K562 (cell line): Measurements from ENCODE around the gene NCOA3. TPM values are rescaled to one million over a fixed set of nuclear protein-coding genes. Genes with fewer than 3 reads are reported as not detected.
A peak's percentile ranks its signal among the peaks of the same experiment; 100 is the strongest.

Experiments used
- ARID1B ChIP-seq: fragments of 450-650 bp; IDR thresholded peaks from 2 replicates; pipeline ENCODE4 v1.6.1; 2016; ENCODE audit warnings: antibody characterized with exemption, mild to moderate bottlenecking, inconsistent platforms
- SFPQ ChIP-seq: fragments of 200-400 bp; formaldehyde crosslinking; IDR thresholded peaks from 2 replicates; pipeline ENCODE4 v1.6.1; 2017; ENCODE audit warnings: mild to moderate bottlenecking, low read depth, low read length, moderate library complexity
- SMARCE1 ChIP-seq: fragments of 450-650 bp; IDR thresholded peaks from 2 replicates; pipeline ENCODE4 v1.7.1; 2016; ENCODE audit warnings: mild to moderate bottlenecking
- SUPT5H ChIP-seq: fragments of 450-650 bp; IDR thresholded peaks from 2 replicates; pipeline ENCODE4 v1.6.1; 2016
- U2AF1 ChIP-seq: fragments of 200-400 bp; formaldehyde crosslinking; optimal IDR thresholded peaks from 2 replicates; pipeline ENCODE3; 2017; ENCODE audit warnings: mild to moderate bottlenecking, low read depth, low read length, moderate library complexity
- ZBTB11 ChIP-seq, 3 experiments: fragments of 200-800 bp in 1 of 3; fragments of 250-450 bp in 1 of 3; fragments of 450-650 bp in 1 of 3; sonication (Bioruptor Pico) in 1 of 3; sonication (Bioruptor generic) in 1 of 3; formaldehyde crosslinking in 1 of 3; IDR thresholded peaks; 2 replicates each; pipeline versions ENCODE4 v1.6.1 to v1.8.0; 2016 to 2022; ENCODE audit warnings: mild to moderate bottlenecking in 2 of 3, missing genetic modification characterization in 2 of 3, missing compliant biosample characterization in 1 of 3, moderate library complexity in 1 of 3
- ZEB2 ChIP-seq: fragments of 450-650 bp; IDR thresholded peaks from 2 replicates; pipeline ENCODE4 v1.6.1; 2016
- ZNF197 ChIP-seq: fragments of 200-800 bp; sonication (Bioruptor generic); IDR thresholded peaks from 2 replicates; pipeline ENCODE4 v1.6.1; 2016; ENCODE audit warnings: low read depth, missing genetic modification characterization, missing compliant biosample characterization
- polyA plus RNA-seq, 8 experiments: library from polyadenylated mRNA; depleted of rRNA in 4 of 8; stranded (reverse) in 5 of 8; unstranded in 3 of 8; fragments of >200 nt; fragmentation: Nextera tagmentation in 2 of 8; fragmentation: Illumina TruSeq in 1 of 8; extraction: Ambion mirVana in 2 of 8; extraction: Trizol in 1 of 8; gene quantifications; 2 replicates each; pipeline versions ENCODE4 v1.2.1 to v1.2.3, GENCODE V29; 2011 to 2014; ENCODE audit warnings: inconsistent platforms in 1 of 8, missing spikeins in 1 of 8
- total RNA-seq, 7 experiments: library from RNA; depleted of rRNA in 6 of 7; stranded (reverse); fragments of >200 nt in 6 of 7; fragmentation: Illumina TruSeq in 2 of 7; extraction: Trizol in 2 of 7; gene quantifications; 2 replicates each; pipeline versions ENCODE4 v1.2.1 to v1.2.3, GENCODE V29; 2011 to 2021; ENCODE audit warnings: low replicate concordance in 1 of 7

The NCOA3 gene
- total and polyA plus RNA-seq, 9 of the 15 experiments (the other 6 are each of a cell fraction or from before 2014, with no cell fraction given) = 3.2 to 24.3 (median 14.4) TPM

- TF ChIP-seq ZBTB11 (CRISPR knock-in tag; IDR thresholded peaks at IDR 0.05) = peak in 1 of 3 experiments; percentile 82; a peak in 2 of 6 replicates
- no peak for TF ChIP-seq U2AF1
- TF ChIP-seq ZNF197 (CRISPR knock-in tag) = no peak
- TF ChIP-seq SFPQ = no peak
- TF ChIP-seq ARID1B = peak; percentile 31; the same call in 1 of the 2 replicates
- TF ChIP-seq SUPT5H = no peak
- TF ChIP-seq SMARCE1 = peak; percentile 25; the same call in 1 of the 2 replicates
- 0 out of 2 replicates have a peak, but pooled peaks have one; percentile 43 for TF ChIP-seq ZEB2
- TF ChIP-seq, all 486 proteins: peak for 16
Observed at GRCh38 chr20:47659904-47660601, 158.4 kb downstream of the NCOA3 start (continued).
